ENCODE data around the gene SIGLEC9. TPM values are rescaled to one million over a fixed set of nuclear protein-coding genes. Genes with fewer than 3 reads are reported as not detected.

Gene SIGLEC9
- total RNA-seq, 1 donor: not detected

DNA sequence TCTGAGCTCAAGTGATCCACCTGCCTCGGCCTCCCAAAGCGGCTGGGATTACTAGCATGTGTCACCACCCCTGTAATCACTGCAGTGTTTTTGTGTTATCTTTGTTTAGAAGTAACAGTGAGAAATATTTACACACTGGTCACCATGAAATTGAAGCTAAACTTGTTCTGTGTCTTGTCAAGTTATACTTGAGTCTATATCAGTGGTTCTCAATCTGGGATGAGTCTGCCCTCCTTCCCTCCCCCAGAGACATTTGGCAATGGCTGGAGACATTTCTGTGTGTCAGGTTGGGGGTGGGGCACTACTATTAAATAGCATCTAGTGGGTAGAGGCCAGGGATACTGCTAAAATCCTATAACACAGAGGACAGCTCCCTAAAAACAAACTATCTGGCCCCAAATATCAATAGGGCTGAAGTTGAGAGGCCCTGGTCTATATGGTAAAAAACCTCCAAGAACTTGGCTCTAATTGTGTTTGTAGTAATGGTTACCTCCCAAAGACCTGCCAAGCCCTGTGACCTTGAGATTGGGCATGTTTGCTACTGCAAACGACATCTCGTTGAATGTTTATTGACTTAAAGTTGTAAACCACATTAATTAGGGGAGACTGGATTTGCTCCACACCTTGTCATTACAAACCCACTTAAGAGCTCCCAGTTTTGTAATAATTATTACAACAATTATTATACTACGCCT is 23.4 kb upstream of the SIGLEC9 start:
- peak; percentile 76 for DNase-seq (ENCODE audit: low read depth)
- TF ChIP-seq CTCF (IDR thresholded peaks at IDR 0.05; ENCODE audit: insufficient read depth, low read depth, low read length): no peak
- H3K4me3 ChIP-seq (ENCODE audit: low read depth, low read length): no peak overlapping the region

DNA sequence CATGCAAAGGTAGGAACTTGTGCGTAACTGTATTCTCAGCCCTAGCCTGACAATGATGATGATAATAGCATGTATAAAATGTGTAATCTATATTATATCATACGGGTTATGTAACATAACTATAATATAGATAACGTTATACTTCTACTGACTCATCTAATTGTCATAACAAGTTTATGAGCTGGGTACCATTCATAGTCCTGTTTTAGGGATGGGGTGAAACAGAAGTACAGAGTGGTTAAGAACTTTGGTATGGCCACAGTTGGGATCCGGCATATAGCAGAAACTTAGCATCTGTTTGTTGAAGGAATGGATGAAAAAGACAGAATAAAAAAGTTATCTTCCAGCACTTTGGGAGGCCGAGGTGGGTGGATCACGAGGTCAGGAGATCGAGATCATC is 21.7 kb upstream of the SIGLEC9 start:
- no peak for TF ChIP-seq CTCF (IDR thresholded peaks at IDR 0.05; ENCODE audit: insufficient read depth, low read depth, low read length)
- DNase-seq (ENCODE audit: low read depth): no peak
- H3K4me3 ChIP-seq (ENCODE audit: low read depth, low read length): no peak overlapping the region

- TF ChIP-seq CTCF (IDR thresholded peaks at IDR 0.05; ENCODE audit: insufficient read depth, low read depth, low read length): no peak
- no peak overlapping the region for H3K4me3 ChIP-seq (ENCODE audit: low read depth, low read length)
- DNase-seq (ENCODE audit: low read depth): no peak
These were observed 20.8 kb upstream of the SIGLEC9 start for GRCh38 chr19:51103926-51104341.

- peak overlapping the region; percentile 71 for H3K4me3 ChIP-seq (ENCODE audit: low read depth, low read length)
- DNase-seq (ENCODE audit: low read depth): no peak
These were observed 17.2 kb upstream of the SIGLEC9 start for GRCh38 chr19:51107406-51108065.

DNA sequence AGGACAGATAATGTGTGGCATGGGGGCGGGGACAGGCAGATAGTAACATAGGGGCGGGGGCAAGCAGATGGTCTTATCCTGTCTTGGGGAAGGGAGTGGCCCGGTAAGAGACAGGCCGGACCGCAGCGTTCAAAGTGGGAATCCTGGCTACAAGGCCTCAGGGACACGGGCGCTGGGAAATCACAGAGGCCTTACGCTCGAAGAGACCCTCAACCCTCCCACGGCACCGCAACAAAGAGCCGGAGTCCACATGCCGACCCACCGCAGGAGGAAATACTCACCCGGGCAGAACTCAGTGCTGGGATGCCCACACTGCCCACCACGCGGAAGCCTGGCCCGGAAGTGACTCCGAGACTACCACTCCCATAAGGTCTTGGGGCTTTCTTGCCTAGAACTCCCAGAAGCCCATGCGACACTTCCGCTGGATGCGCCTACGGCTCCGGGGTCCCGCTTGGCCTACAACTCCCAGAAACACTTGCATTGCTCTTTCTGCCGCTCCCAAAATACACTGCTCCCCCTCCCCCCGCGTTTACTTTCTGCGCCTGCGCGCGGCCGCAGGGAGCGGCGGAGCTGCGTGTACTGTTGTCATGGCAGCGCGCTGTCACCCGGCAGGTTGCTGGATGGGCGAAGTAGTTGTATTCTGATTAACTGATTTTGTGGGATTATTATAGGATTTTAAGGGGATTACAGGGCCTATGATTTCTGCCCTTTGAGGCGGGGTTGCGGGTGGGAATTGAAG is 16.5 kb upstream of the SIGLEC9 start, which contains the start of gene CTU1:
Gene CTU1 (minus strand): TSS at position 344 of the 739 bp plus-strand sequence. CDS start 3,840 bp downstream, outside the sequence.
- no peak for TF ChIP-seq CTCF (IDR thresholded peaks at IDR 0.05; ENCODE audit: insufficient read depth, low read depth, low read length)
- H3K4me3 ChIP-seq (ENCODE audit: low read depth, low read length): peak within 1 kb of the TSS; percentile 71
- DNase-seq (ENCODE audit: low read depth): peak; percentile 99

More at GRCh38 chr19:51107406-51108065, 17.2 kb upstream of the SIGLEC9 start:
- no peak for TF ChIP-seq CTCF (IDR thresholded peaks at IDR 0.05; ENCODE audit: insufficient read depth, low read depth, low read length)

- TF ChIP-seq CTCF (IDR thresholded peaks at IDR 0.05; ENCODE audit: insufficient read depth, low read depth, low read length): no peak
- no peak for DNase-seq (ENCODE audit: low read depth)
- H3K4me3 ChIP-seq (ENCODE audit: low read depth, low read length): peak overlapping the region; percentile 71
These were observed 15.9 kb upstream of the SIGLEC9 start for GRCh38 chr19:51108805-51109146.

Data from fibroblast of villous mesenchyme (primary cell).